NT2/D1 (cell line): ENCODE measurements around the gene RENBP.

Experiments used
- SUZ12 ChIP-seq: IDR thresholded peaks from 2 replicates; pipeline ENCODE4 v1.6.1; 2011; ENCODE audit not compliant: insufficient read length, insufficient read depth; ENCODE audit errors: extremely low read depth
- YY1 ChIP-seq: IDR thresholded peaks from 2 replicates; pipeline ENCODE4 v1.6.1; 2011; ENCODE audit not compliant: insufficient read length, insufficient read depth

DNA sequence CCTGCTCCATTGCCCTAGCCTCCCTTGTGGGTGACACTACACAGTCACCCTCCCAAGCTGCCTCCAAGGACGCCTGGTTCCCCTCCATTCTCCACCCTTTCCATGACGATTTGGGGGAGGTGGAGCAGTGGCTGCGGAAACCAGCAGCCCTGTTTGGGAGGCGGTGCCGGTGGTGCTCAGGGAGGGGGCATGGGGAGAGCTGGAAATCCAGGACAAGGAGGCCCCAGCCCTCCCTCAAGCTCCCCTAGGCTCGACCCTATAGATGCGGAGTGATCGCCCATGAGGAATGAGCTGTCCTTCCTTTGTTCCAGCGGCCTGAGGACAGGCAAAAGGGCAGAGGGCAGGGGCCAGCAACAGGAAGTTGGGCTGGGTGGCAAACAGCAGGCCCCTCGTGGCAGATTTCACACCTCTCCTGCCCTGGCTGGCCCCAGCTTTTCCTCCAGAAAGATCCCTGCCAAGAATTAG is 3.6 kb upstream of the RENBP start:
- no peak for TF ChIP-seq YY1
- TF ChIP-seq SUZ12, result no peak
